Pancreas (tissue), 10 donors: ENCODE data around the gene PCDHGA3. TPM values are rescaled to one million over a fixed set of nuclear protein-coding genes. Genes with fewer than 3 reads are reported as not detected.
"Not testable (repeated sequence)": the region's sequence is repeated elsewhere in the genome, so short reads cannot be mapped to it uniquely, and the experiment has no call there.

Experiments
- ATAC-seq, 4 donors: fragments of 200-7000 bp; cut with Tn5 transposase; one replicate each; pipeline versions ENCODE4 v1.8.0 to v1.9.1; 2020; ENCODE audit warnings: mild to moderate bottlenecking in 4 of 4, moderate library complexity in 4 of 4
- DNase-seq, 6 donors: peaks; one replicate each; pipeline ENCODE4 v3.0.0-alpha.2; 2020
- FAIRE-seq: peaks from 2 replicates; lab custom pipeline; 2012; peaks lifted over from hg19 to GRCh38; lab: Jason Lieb, UNC
- H3K27ac ChIP-seq, 4 donors: fragments of 200-600 bp; sonication (generic); 1 replicate in 3 of 4; 2 replicates in 1 of 4; pipeline versions ENCODE4 v1.5.0 to v1.8.0; 2020
- H3K27me3 ChIP-seq, 4 donors: fragments of 200-600 bp; one replicate each; pipeline ENCODE4 v1.8.0; 2021
- H3K36me3 ChIP-seq, 3 donors: fragments of 200-600 bp; sonication (generic) in 1 of 3; one replicate each; pipeline versions ENCODE4 v1.5.0 to v1.8.0; 2020 to 2021
- H3K4me1 ChIP-seq, 3 donors: fragments of 200-600 bp; one replicate each; pipeline ENCODE4 v1.8.0; 2021
- H3K4me3 ChIP-seq, 4 donors: fragments of 200-600 bp; sonication (generic) in 2 of 4; one replicate each; pipeline versions ENCODE4 v1.5.0 to v1.8.0; 2020 to 2021
- H3K9me3 ChIP-seq, 4 donors: fragments of 200-600 bp; one replicate each; pipeline ENCODE4 v1.8.0; 2021
- CTCF ChIP-seq, 4 donors: fragments of 200-600 bp; sonication (generic) in 3 of 4; IDR thresholded peaks; one replicate each; pipeline versions ENCODE4 v1.5.0 to v1.8.0; 2021; ENCODE audit warnings: antibody characterized with exemption in 4 of 4
- whole genome bisulfite sequencing, 2 donors: extraction: QIAGEN DNeasy Blood & Tissue Kit; methylation state at CpG; one replicate each; pipeline ENCODE4 v1.1.7; 2013; 5-methylcytosine and 5-hydroxymethylcytosine counted together
- intact Hi-C, 3 donors: fragments of 100-400 bp; cut with DNase I; formaldehyde crosslinking; loops; one replicate each; pipeline versions ENCODE4 v1.11.1 to v1.14.2; 2022
- polyA plus RNA-seq, 2 donors: library from polyadenylated mRNA; stranded (reverse); fragments of 200-250 nt; gene quantifications; one replicate each; pipeline ENCODE4 v1.2.3, GENCODE V29; 2013
- total RNA-seq, 6 donors: library from RNA; stranded (reverse); fragmentation: NEBNext Ultra II Directional in 4 of 6; extraction: Animal tissue kit (Norgen Biotek cat#: 25700) in 4 of 6; gene quantifications; one replicate each; pipeline versions ENCODE4 v1.2.1 to v1.2.4, GENCODE V29; 2021 to 2023
- donor health status: healthy with polysubstance abuse.
- donor health status: DM: no; HTN: no; CAD: no; lungs with moderate emphysema.
- donor health status: DM: no; HTN: no; CAD: no.
- donor health status: control.
- donor health status: control.
- donor health status: Bipolar disorder and iron deficiency.
- donor health status: DM: yes; HTN: yes; CAD: no.
- donor health status: DM: no; HTN: no; CAD: no.
- donor health status: DM: no; HTN: no; CAD: no.
- donor health status: DM: yes; HTN: yes; CAD: no.

Gene PCDHGA3
- total and polyA plus RNA-seq, 8 donors: 0.52 to 2.4 (median 1.6) TPM

GRCh38 chr5:141338538-141339306 lies 4.9 kb upstream of the PCDHGA3 start, which contains the start of gene PCDHGA2:
TSS of gene PCDHGA2 (plus strand) at chr5:141338760.
- no peak within 1 kb of the TSS for H3K27ac ChIP-seq
- peaks cover 0 to 12% (median 1%) of the 10 kb centered on the region in 4 donors for H3K9me3 ChIP-seq
- FAIRE-seq (no peak), DNase-seq (peak in 1 of 6 donors; percentile 42), ATAC-seq (peak in 3 of 4 donors; percentile 71 to 82 (median 72))
- intact Hi-C loops: no loop called here
- H3K4me3 ChIP-seq: peak within 1 kb of the TSS in 2 of 4 donors; percentile 7 to 32
- WGBS, 2 donors: 6 to 9% methylated on average over 27 of the region's 27 CpGs
- TF ChIP-seq CTCF (IDR thresholded peaks at IDR 0.05): peak in 1 of 4 donors; percentile 11
- H3K27me3 ChIP-seq: peaks cover 0 to 30% (median 3%) of the 10 kb centered on the region in 4 donors
- no peaks in the 10 kb centered on the region for H3K36me3 ChIP-seq
- H3K4me1 ChIP-seq: no peaks in the 10 kb centered on the region

GRCh38 chr5:141340781-141341354 lies 2.8 kb upstream of the PCDHGA3 start:
- DNase-seq, H3K27ac ChIP-seq, H3K36me3 ChIP-seq, H3K9me3 ChIP-seq, H3K4me3 ChIP-seq, H3K4me1 ChIP-seq, FAIRE-seq, ATAC-seq, intact Hi-C loops: not testable (repeated sequence)
- H3K27me3 ChIP-seq: peaks cover 0 to 13% (median 5%) of the 10 kb centered on the region in 4 donors
- 44 to 59% methylated on average over 38 to 45 of the region's 45 CpGs for WGBS, 2 donors

DNA sequence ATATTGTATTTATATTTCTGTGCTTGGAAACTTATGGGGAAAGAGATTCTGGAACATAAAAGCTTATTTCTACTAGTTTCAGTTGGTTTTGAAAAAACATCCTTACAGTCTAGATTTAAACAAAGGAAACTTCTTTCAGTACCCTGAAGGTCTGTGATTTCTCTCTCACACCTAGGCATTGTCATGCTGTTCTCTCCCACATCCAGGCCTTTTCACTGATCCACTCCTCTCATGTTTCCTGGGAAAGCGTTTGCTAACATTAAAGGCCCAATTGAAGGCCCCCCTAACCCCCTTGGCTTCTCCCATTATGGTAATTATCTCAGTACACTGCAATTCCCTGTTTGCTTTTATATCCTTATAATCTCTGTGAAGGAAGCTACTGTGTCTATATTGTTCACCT lies 856 bp upstream of the PCDHGA3 start:
- no peak for DNase-seq
- intact Hi-C loops: no loop called here
- Histone ChIP-seq H3K4me1 (no peaks in the 10 kb centered on the region), H3K27me3 (peaks cover 0 to 5% (median 3%) of the 10 kb centered on the region in 4 donors), H3K9me3 (peaks cover 0 to 6% (median 1%) of the 10 kb centered on the region in 4 donors), H3K27ac (no peak overlapping the region), H3K36me3 (no peaks in the 10 kb centered on the region), H3K4me3 (no peak overlapping the region)
- TF ChIP-seq CTCF (IDR thresholded peaks at IDR 0.05): no peak
- no peak for FAIRE-seq
- 13% methylated on average over 1 of the region's 1 CpG for WGBS, 2 donors
- no peak for ATAC-seq

DNA sequence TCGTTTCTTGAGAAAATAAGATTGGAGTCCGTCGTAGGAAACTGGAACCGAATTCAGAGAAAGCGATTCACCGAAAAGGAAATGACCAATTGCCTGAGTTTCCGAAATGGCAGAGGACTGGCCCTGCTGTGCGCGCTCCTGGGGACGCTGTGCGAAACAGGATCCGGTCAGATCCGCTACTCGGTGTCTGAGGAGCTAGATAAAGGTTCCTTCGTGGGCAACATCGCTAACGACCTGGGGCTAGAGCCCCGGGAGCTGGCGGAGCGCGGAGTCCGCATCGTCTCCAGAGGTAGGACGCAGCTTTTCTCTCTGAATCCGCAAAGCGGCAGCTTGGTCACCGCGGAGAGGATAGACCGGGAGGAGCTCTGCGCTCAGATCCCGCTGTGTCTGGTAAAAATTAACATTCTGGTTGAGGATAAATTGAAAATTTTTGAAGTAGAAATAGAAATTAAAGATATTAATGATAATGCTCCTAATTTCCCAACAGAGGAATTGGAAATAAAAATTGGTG lies 379 bp downstream of the PCDHGA3 start:
- ATAC-seq: peak in 1 of 4 donors; percentile 44
- H3K27ac ChIP-seq: no peak overlapping the region
- H3K9me3 ChIP-seq: peaks cover 0 to 6% (median 1%) of the 10 kb centered on the region in 4 donors
- WGBS, 2 donors: 17 to 24% methylated on average over 31 of the region's 31 CpGs
- intact Hi-C loops: no loop called here
- H3K4me1 ChIP-seq: no peaks in the 10 kb centered on the region
- peak overlapping the region in 2 of 4 donors; percentile 11 to 17 for H3K4me3 ChIP-seq
- TF ChIP-seq CTCF (IDR thresholded peaks at IDR 0.05): no peak
- DNase-seq: no peak
- no peak for FAIRE-seq
- no peaks in the 10 kb centered on the region for H3K36me3 ChIP-seq
- peaks cover 0 to 10% (median 3%) of the 10 kb centered on the region in 4 donors for H3K27me3 ChIP-seq

GRCh38 chr5:141345327-141345726 lies 1.7 kb downstream of the PCDHGA3 start:
- intact Hi-C loops: no loop called here
- TF ChIP-seq CTCF (IDR thresholded peaks at IDR 0.05): no peak
- ATAC-seq (no peak), FAIRE-seq (no peak), DNase-seq (no peak)
- WGBS, 2 donors: 26% methylated on average over 20 of the region's 20 CpGs
- Histone ChIP-seq H3K4me3 (no peak overlapping the region), H3K36me3 (no peaks in the 10 kb centered on the region), H3K4me1 (no peaks in the 10 kb centered on the region), H3K9me3 (peaks cover 0 to 3% (median 1%) of the 10 kb centered on the region in 4 donors), H3K27ac (no peak overlapping the region), H3K27me3 (peaks cover 0 to 5% (median 3%) of the 10 kb centered on the region in 4 donors)

GRCh38 chr5:141346017-141346416 lies 2.4 kb downstream of the PCDHGA3 start:
- H3K4me3 ChIP-seq, H3K36me3 ChIP-seq, H3K4me1 ChIP-seq, ATAC-seq, H3K27me3 ChIP-seq, H3K9me3 ChIP-seq, H3K27ac ChIP-seq, intact Hi-C loops, FAIRE-seq, DNase-seq: not testable (repeated sequence)
- 40 to 46% methylated on average over 20 to 27 of the region's 35 CpGs for WGBS, 2 donors
